Right forelimb (tissue), 1 donor: Measurements from ENCODE around the gene COL8A1.
"Not testable (repeated sequence)": the region's sequence is repeated elsewhere in the genome, so short reads cannot be mapped to it uniquely, and the experiment has no call there.

ENCODE experiments used
- DNase-seq: peaks from one replicate; pipeline ENCODE4 v3.0.0-alpha.2; 2018

The COL8A1 gene

DNA sequence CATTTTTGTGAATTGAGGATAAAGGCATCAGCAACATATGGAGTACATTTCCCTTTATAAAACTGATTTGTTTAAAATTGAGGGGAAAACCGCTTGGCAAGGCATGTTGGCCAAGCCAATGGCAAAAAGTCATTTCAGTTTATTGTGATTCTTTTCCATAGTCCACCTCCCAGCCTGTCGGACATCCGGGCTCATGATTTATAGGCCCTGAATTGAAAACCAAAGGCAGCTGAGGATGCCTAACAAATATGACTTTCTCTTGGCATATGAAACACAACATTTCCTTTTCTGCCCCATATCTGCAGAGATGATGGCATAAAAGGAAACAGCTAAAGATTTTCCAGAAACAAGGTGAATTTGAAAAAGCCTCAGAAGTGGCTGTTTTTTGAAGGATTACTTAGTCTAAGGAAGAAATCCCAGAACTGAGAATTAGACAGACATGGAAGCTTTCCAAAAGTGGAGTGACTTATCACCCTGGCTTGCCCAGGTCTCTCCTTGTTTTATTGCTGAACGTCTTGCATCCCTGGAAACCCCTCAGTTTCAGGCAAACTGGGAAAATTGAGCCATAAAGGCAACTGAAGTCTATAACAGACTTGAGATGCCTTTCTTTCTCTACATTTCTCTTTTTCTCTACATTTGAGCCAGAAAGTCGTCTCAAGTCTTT lies 74.0 kb downstream of the COL8A1 start:
- DNase-seq: no peak

GRCh38 chr3:99713440-99713839 lies 75.0 kb downstream of the COL8A1 start:
- no peak for DNase-seq

GRCh38 chr3:99714146-99714545 lies 75.8 kb downstream of the COL8A1 start:
- peak; percentile 49 for DNase-seq

- no peak for DNase-seq
Measured at GRCh38 chr3:99714575-99714974, 76.2 kb downstream of the COL8A1 start.

GRCh38 chr3:99716463-99716995 lies 78.1 kb downstream of the COL8A1 start:
- DNase-seq: no peak

DNA sequence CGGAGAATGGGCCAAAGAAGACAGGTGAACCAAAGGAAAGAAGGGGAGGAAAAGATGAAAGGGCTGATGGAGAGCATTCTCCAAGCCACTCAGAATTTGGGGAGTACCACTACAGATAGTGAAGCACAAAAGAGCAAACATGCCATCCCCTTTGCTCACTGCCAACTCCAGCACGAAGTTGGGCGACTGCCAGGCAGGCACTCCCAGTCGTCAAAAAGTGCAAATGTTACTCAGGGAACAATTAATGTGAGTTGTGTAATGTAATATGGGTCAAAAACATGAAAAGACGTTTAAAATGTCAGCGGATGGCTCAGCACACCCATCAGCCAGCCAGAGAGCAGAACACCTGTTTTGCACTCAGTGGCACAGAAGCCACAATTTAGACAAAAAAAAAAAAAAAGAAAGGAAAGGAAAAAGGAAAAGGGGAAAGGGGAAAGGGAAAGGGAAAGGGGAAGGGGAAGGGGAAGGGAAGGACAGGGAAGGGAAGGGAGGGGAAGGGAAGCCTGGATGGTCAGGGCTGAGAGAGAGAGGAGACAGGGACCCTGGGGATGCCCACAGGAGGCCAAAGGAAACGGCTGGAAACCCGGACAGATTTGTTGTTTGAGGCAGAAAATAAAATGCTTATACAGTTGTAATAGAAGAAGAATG lies 82.7 kb downstream of the COL8A1 start:
- DNase-seq: no peak

- DNase-seq: no peak
Measured at GRCh38 chr3:99721633-99722007, 83.2 kb downstream of the COL8A1 start.

DNA sequence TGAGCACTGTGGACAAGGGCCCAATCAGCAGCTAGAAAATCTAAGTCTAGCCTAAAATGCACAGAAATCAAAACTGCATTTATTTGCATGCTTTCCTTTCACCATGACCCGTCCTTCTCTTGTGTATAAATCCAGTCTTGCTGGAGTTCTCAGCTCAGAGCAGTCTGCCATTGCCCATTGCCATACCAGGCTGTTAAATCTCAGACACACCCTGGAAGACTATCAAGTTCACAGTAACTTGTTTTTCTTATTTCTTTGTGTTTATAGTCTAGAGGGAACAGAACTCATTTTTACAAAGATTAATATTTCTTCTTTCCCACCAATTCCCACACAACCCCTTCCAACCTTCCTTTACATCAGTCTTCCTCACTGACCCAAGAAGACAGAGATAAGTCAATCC lies 85.9 kb downstream of the COL8A1 start:
- no peak for DNase-seq

GRCh38 chr3:99730870-99731269 lies 92.5 kb downstream of the COL8A1 start:
- DNase-seq: no peak

DNA sequence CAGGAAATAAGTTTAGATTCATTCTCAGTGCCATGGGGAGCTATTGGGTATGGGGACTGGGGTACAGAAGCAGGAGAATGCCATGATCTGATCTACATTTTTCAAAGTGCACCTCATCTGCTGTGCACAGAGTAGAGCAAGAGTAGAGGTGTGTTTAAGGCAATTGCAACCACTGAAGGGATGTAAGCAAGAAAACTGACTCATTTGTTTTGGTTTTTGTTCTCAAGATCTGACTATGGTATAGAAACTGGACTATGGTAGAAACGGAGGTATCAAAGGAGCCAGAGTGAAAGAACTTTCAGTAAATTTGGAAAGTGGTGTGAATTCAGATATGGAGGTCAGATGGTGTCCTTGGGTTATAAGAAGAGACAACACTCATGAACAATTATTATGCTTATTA lies 93.1 kb downstream of the COL8A1 start:
- DNase-seq: no peak

DNA sequence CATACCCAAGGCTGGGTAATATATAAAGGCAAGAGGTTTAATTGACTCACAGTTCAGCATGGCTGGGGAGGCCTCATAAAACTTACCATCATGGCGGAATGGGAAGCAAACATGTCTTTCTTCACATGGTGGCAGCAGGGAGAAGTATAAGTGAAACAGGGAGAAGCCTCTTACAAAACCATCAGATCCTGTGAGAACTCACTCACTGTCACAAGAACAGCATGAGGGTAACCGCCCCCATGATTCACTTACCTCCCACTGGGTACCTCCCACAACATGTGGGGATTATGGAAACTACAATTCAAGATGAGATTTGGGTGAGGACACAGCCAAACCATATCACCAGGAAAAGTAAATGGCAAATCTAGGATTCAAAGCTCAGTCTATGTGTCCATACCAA lies 102.0 kb downstream of the COL8A1 start:
- not testable (repeated sequence) for DNase-seq

GRCh38 chr3:99741588-99741987 lies 103.2 kb downstream of the COL8A1 start:
- no peak for DNase-seq

GRCh38 chr3:99747915-99748314 lies 109.5 kb downstream of the COL8A1 start:
- no peak for DNase-seq

- no peak for DNase-seq
Measured at GRCh38 chr3:99751649-99752048, 113.3 kb downstream of the COL8A1 start.

GRCh38 chr3:99753268-99753975 lies 115.0 kb downstream of the COL8A1 start:
- DNase-seq: peak; percentile 56

GRCh38 chr3:99755831-99756230 lies 117.4 kb downstream of the COL8A1 start:
- no peak for DNase-seq

GRCh38 chr3:99757966-99758365 lies 119.6 kb downstream of the COL8A1 start:
- DNase-seq: no peak

- DNase-seq: no peak
Measured at GRCh38 chr3:99758502-99759177, 120.2 kb downstream of the COL8A1 start.

DNA sequence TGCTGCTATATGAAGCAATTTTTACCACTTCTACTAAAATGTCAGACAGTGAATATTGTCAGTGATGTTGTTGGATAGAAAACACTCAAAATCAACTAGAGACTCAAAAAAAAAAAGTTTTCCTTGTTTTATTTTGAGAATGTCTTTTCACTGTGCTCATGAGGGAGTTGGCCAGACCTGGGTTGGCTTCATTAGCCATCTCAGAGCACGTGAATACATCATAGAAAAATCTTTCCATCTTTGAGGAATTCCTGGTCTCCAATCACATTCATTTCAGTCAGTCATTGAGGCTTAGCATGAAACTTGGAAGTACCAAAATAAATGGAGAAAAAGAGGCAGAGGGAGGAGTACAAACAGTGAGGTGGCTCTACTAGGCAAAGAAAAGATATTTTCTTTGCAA lies 121.6 kb downstream of the COL8A1 start:
- no peak for DNase-seq

DNA sequence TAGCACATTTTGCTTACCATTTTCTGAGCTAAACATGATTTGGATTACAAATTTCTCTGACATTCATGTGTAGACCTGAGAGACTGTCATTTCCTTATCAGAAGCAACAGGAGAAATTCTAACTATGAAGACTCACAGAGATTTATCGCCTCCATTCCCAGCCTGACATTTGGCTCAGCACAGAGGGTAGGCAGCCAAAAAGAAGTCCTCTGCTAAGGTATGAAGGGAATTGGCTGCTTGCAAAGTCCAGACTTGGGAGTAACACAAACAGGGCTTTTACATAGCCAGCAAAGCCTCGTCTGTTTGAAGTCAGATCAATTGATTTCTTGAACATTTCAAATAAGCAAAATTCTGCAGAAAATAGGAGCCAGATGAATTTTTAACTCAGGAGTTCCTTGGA lies 122.2 kb downstream of the COL8A1 start:
- DNase-seq: no peak

DNA sequence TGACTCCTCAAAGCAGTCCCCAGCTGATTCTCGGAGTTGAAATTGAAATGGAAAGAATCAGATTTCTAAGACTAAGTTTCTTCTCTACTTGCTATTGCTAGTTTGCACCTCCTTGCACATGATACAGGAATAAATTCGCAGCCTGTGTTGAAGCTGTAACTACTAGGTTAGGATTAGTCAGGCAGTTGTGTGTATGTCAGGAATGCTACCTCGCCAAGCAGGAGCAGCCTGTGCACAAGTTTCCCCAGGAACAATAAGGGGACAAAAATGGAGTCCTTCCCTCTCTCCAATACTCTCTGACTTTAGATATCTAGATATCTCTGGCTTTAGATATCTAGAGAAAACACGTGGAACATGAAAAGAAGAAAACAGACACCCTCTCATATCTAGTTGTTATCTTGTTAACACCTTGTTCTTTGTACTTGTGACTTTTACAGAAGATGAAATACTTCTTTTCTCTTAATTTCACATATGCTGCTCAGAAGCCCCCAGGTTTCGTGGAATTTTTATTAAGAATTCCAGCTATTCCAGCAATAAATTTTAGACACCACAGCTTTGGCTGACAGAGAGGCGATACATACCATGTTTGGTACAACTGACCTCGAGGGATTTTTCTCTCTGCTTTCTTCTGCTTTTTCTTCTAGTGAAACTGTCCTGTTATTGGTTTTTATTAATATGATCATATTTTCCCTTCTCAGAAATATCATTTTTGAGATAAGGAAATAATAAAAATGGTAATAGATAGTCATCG lies 123.2 kb downstream of the COL8A1 start:
- DNase-seq: no peak

- DNase-seq: no peak
Measured at GRCh38 chr3:99762901-99763300, 124.5 kb downstream of the COL8A1 start.

DNA sequence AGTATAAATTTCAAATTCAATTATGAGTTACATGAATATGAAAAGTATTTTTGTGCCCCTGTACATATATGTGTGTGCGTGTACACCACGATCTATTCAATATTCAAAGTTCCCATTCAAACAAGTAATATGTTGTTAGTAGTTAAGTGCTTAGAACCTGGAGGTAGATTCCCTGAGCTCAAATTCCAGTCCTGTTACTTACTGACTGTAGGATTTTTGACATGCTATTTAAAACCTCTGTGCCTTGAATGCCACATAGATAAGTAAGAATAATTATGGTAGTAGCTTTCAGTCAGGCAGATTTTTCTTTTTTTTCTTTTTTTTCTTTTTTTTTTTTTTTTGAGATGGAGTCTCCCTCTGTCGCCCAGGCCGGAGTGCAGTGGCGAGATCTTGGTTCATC lies 126.0 kb downstream of the COL8A1 start:
- DNase-seq: no peak
